Peyer's patch (tissue), 4 donors: ENCODE measurements around the gene NCF2.

Source experiments
- POLR2A ChIP-seq, 2 donors: fragments of 450-650 bp; IDR thresholded peaks; one replicate each; pipeline ENCODE4 v1.5.1; 2017; ENCODE audit warnings: antibody characterized with exemption in 2 of 2, mild to moderate bottlenecking in 2 of 2, moderate library complexity in 2 of 2
- TF ChIP-seq, protein P1 (sequence below), 6 experiments: fragments of 450-650 bp in 4 of 6; fragments of 200-600 bp in 2 of 6; sonication (generic) in 1 of 6; IDR thresholded peaks; one replicate each; pipeline ENCODE4 v1.5.1; 2017 to 2019; ENCODE audit warnings: antibody characterized with exemption in 6 of 6, mild to moderate bottlenecking in 3 of 6, moderate library complexity in 1 of 6

DNA sequence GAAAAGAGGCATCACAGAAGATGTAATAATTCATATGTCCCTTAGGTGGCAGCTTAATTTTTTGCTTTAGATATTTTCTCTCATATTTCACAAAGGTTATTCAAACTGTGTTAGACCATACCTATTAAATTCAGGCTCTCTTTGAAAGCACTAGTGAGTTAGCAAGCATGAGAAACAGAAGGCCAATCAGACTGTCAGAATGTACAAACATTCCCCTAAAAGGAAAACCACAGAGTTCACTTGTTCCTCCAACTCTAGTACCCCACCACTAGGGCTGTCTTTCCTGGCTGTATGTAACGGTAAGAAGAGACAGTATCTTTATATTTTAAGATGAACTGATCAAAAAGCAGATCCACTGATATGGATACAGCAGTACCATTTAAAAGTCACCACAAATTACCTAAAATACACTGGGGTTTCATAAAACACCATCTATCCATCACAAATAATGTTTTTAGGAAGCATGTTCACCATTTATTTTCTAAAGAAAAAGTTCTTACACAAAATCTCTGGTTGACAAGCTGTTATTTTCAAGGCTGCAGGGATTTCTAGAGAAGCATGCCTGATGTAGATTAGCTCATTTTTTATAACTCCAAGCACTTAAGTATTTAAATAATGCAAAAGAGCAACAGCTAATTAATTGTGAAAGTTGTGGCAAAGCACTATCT, 43.6 kb upstream of the NCF2 start:
- TF ChIP-seq, protein P1, sequence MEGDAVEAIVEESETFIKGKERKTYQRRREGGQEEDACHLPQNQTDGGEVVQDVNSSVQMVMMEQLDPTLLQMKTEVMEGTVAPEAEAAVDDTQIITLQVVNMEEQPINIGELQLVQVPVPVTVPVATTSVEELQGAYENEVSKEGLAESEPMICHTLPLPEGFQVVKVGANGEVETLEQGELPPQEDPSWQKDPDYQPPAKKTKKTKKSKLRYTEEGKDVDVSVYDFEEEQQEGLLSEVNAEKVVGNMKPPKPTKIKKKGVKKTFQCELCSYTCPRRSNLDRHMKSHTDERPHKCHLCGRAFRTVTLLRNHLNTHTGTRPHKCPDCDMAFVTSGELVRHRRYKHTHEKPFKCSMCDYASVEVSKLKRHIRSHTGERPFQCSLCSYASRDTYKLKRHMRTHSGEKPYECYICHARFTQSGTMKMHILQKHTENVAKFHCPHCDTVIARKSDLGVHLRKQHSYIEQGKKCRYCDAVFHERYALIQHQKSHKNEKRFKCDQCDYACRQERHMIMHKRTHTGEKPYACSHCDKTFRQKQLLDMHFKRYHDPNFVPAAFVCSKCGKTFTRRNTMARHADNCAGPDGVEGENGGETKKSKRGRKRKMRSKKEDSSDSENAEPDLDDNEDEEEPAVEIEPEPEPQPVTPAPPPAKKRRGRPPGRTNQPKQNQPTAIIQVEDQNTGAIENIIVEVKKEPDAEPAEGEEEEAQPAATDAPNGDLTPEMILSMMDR (IDR thresholded peaks at IDR 0.05): peak in 5 of 6 experiments; percentile 31 to 75 (median 66)
- TF ChIP-seq POLR2A (IDR thresholded peaks at IDR 0.05): no peak
